ENCODE results near the gene PTRHD1. TPM values are rescaled to one million over a fixed set of nuclear protein-coding genes. Genes with fewer than 3 reads are reported as not detected.

Gene PTRHD1
- total RNA-seq, 1 experiment from 2014 or later, result 56.9 TPM

GRCh38 chr2:24768601-24769000 lies 24.6 kb downstream of the PTRHD1 start:
- peaks cover 72% of the 10 kb centered on the region for H3K36me3 ChIP-seq
- no peaks in the 10 kb centered on the region for H3K27me3 ChIP-seq
- H3K4me3 ChIP-seq, result no peak overlapping the region
- no peaks in the 10 kb centered on the region for H3K9me3 ChIP-seq (replicated peaks)
- no peak overlapping the region for H3K27ac ChIP-seq
- no peak for DNase-seq
- H3K4me1 ChIP-seq, result peaks cover 10% of the 10 kb centered on the region

- Histone ChIP-seq H3K4me1 (peaks cover 10% of the 10 kb centered on the region), H3K27me3 (no peaks in the 10 kb centered on the region), H3K4me3 (no peak overlapping the region), H3K27ac (no peak overlapping the region), H3K9me3 (replicated peaks) (no peaks in the 10 kb centered on the region), H3K36me3 (peaks cover 75% of the 10 kb centered on the region)
- DNase-seq, result no peak
Measured at GRCh38 chr2:24768013-24768412, 25.2 kb downstream of the PTRHD1 start.

GRCh38 chr2:24766609-24767008 lies 26.6 kb downstream of the PTRHD1 start:
- Histone ChIP-seq H3K27ac (no peak overlapping the region), H3K4me3 (no peak overlapping the region), H3K27me3 (no peaks in the 10 kb centered on the region), H3K36me3 (peaks cover 86% of the 10 kb centered on the region), H3K4me1 (peaks cover 3% of the 10 kb centered on the region), H3K9me3 (replicated peaks) (no peaks in the 10 kb centered on the region)
- no peak for DNase-seq

GRCh38 chr2:24763843-24764242 lies 29.3 kb downstream of the PTRHD1 start:
- H3K4me3 ChIP-seq, result no peak overlapping the region
- H3K27me3 ChIP-seq, result no peaks in the 10 kb centered on the region
- H3K4me1 ChIP-seq, result no peaks in the 10 kb centered on the region
- peaks cover 83% of the 10 kb centered on the region for H3K36me3 ChIP-seq
- no peaks in the 10 kb centered on the region for H3K9me3 ChIP-seq (replicated peaks)
- no peak for DNase-seq
- H3K27ac ChIP-seq, result no peak overlapping the region

- Histone ChIP-seq H3K36me3 (peaks cover 83% of the 10 kb centered on the region), H3K4me1 (no peaks in the 10 kb centered on the region), H3K9me3 (replicated peaks) (no peaks in the 10 kb centered on the region), H3K4me3 (no peak overlapping the region), H3K27ac (no peak overlapping the region), H3K27me3 (no peaks in the 10 kb centered on the region)
- DNase-seq, result no peak
Measured at GRCh38 chr2:24762518-24762917, 30.7 kb downstream of the PTRHD1 start.

- no peak for DNase-seq
- Histone ChIP-seq H3K4me3 (no peak overlapping the region), H3K36me3 (peaks cover 81% of the 10 kb centered on the region), H3K4me1 (no peaks in the 10 kb centered on the region), H3K9me3 (replicated peaks) (no peaks in the 10 kb centered on the region), H3K27me3 (no peaks in the 10 kb centered on the region), H3K27ac (no peak overlapping the region)
Measured at GRCh38 chr2:24761866-24762265, 31.3 kb downstream of the PTRHD1 start.

- H3K27ac ChIP-seq, result no peak overlapping the region
- no peaks in the 10 kb centered on the region for H3K4me1 ChIP-seq
- H3K4me3 ChIP-seq, result no peak overlapping the region
- no peaks in the 10 kb centered on the region for H3K9me3 ChIP-seq (replicated peaks)
- no peak for DNase-seq
- H3K36me3 ChIP-seq, result peaks cover 89% of the 10 kb centered on the region
- H3K27me3 ChIP-seq, result no peaks in the 10 kb centered on the region
Measured at GRCh38 chr2:24756789-24757188, 36.4 kb downstream of the PTRHD1 start.

GRCh38 chr2:24754985-24755705 lies 38.0 kb downstream of the PTRHD1 start:
- H3K36me3 ChIP-seq, result peaks cover 77% of the 10 kb centered on the region
- no peaks in the 10 kb centered on the region for H3K9me3 ChIP-seq (replicated peaks)
- no peak overlapping the region for H3K27ac ChIP-seq
- no peak for DNase-seq
- H3K4me3 ChIP-seq, result no peak overlapping the region
- no peaks in the 10 kb centered on the region for H3K27me3 ChIP-seq
- no peaks in the 10 kb centered on the region for H3K4me1 ChIP-seq

- H3K27me3 ChIP-seq, result no peaks in the 10 kb centered on the region
- H3K9me3 ChIP-seq (replicated peaks), result no peaks in the 10 kb centered on the region
- no peak overlapping the region for H3K4me3 ChIP-seq
- DNase-seq, result no peak
- H3K4me1 ChIP-seq, result no peaks in the 10 kb centered on the region
- H3K36me3 ChIP-seq, result peaks cover 75% of the 10 kb centered on the region
- no peak overlapping the region for H3K27ac ChIP-seq
Measured at GRCh38 chr2:24749069-24749691, 44.0 kb downstream of the PTRHD1 start.

- Histone ChIP-seq H3K27ac (no peak overlapping the region), H3K36me3 (peaks cover 68% of the 10 kb centered on the region), H3K4me1 (no peaks in the 10 kb centered on the region), H3K9me3 (replicated peaks) (no peaks in the 10 kb centered on the region), H3K4me3 (no peak overlapping the region), H3K27me3 (no peaks in the 10 kb centered on the region)
- no peak for DNase-seq
Measured at GRCh38 chr2:24747299-24747698, 45.9 kb downstream of the PTRHD1 start.

- no peak overlapping the region for H3K27ac ChIP-seq
- no peaks in the 10 kb centered on the region for H3K4me1 ChIP-seq
- no peak for DNase-seq
- no peaks in the 10 kb centered on the region for H3K9me3 ChIP-seq (replicated peaks)
- H3K36me3 ChIP-seq, result peaks cover 74% of the 10 kb centered on the region
- H3K4me3 ChIP-seq, result no peak overlapping the region
- H3K27me3 ChIP-seq, result no peaks in the 10 kb centered on the region
Measured at GRCh38 chr2:24745825-24746224, 47.4 kb downstream of the PTRHD1 start.

- no peaks in the 10 kb centered on the region for H3K4me1 ChIP-seq
- no peak overlapping the region for H3K27ac ChIP-seq
- no peak overlapping the region for H3K4me3 ChIP-seq
- H3K9me3 ChIP-seq (replicated peaks), result no peaks in the 10 kb centered on the region
- peaks cover 82% of the 10 kb centered on the region for H3K36me3 ChIP-seq
- no peaks in the 10 kb centered on the region for H3K27me3 ChIP-seq
- DNase-seq, result no peak
Measured at GRCh38 chr2:24744356-24744755, 48.8 kb downstream of the PTRHD1 start.

GRCh38 chr2:24743924-24744323 lies 49.3 kb downstream of the PTRHD1 start:
- Histone ChIP-seq H3K36me3 (peaks cover 78% of the 10 kb centered on the region), H3K9me3 (replicated peaks) (no peaks in the 10 kb centered on the region), H3K27ac (no peak overlapping the region)

GRCh38 chr2:24742730-24743129 lies 50.5 kb downstream of the PTRHD1 start:
- H3K4me3 ChIP-seq, result no peak overlapping the region
- H3K9me3 ChIP-seq (replicated peaks), result no peaks in the 10 kb centered on the region
- H3K27ac ChIP-seq, result no peak overlapping the region
- peaks cover 4% of the 10 kb centered on the region; the same call in 1 of the 2 replicates for H3K4me1 ChIP-seq
- no peak for DNase-seq
- peaks cover 75% of the 10 kb centered on the region for H3K36me3 ChIP-seq
- no peaks in the 10 kb centered on the region for H3K27me3 ChIP-seq

More at GRCh38 chr2:24743924-24744323, 49.3 kb downstream of the PTRHD1 start:
- Histone ChIP-seq H3K27me3 (no peaks in the 10 kb centered on the region), H3K4me1 (no peaks in the 10 kb centered on the region), H3K4me3 (no peak overlapping the region)
- DNase-seq, result no peak

- Histone ChIP-seq H3K4me1 (peaks cover 4% of the 10 kb centered on the region; the same call in 1 of the 2 replicates), H3K9me3 (replicated peaks) (no peaks in the 10 kb centered on the region), H3K27me3 (no peaks in the 10 kb centered on the region), H3K36me3 (peaks cover 70% of the 10 kb centered on the region), H3K4me3 (no peak overlapping the region), H3K27ac (no peak overlapping the region)
- DNase-seq, result no peak
Measured at GRCh38 chr2:24740142-24740541, 53.0 kb downstream of the PTRHD1 start.
